HG02642 (cell line): ENCODE data around the gene BCAS1.

Experiments used
- ATAC-seq: cut with Tn5 transposase; IDR thresholded peaks from one replicate; pipeline ENCODE4 v1.9.1; 2021; ENCODE audit warnings: mild to moderate bottlenecking; ENCODE audit not compliant: unreplicated experiment, poor library complexity

The BCAS1 gene

GRCh38 chr20:53948383-53949318 is 121.7 kb downstream of the BCAS1 start:
- ATAC-seq, result peak; percentile 33

- no peak for ATAC-seq
Measured at GRCh38 chr20:53947501-53948195, 122.7 kb downstream of the BCAS1 start.

- ATAC-seq, result no peak
Measured at GRCh38 chr20:53946106-53946505, 124.3 kb downstream of the BCAS1 start.

- ATAC-seq, result no peak
Measured at GRCh38 chr20:53945478-53945877, 124.9 kb downstream of the BCAS1 start.

GRCh38 chr20:53944796-53945195 is 125.6 kb downstream of the BCAS1 start:
- no peak for ATAC-seq

GRCh38 chr20:53943522-53944291 is 126.7 kb downstream of the BCAS1 start:
- ATAC-seq, result no peak

- no peak for ATAC-seq
Measured at GRCh38 chr20:53942973-53943372, 127.4 kb downstream of the BCAS1 start.

GRCh38 chr20:53942472-53942816 is 128.0 kb downstream of the BCAS1 start:
- ATAC-seq, result no peak

GRCh38 chr20:53941680-53942471 is 128.5 kb downstream of the BCAS1 start:
- peak; percentile 51 for ATAC-seq

- no peak for ATAC-seq
Measured at GRCh38 chr20:53940907-53941545, 129.4 kb downstream of the BCAS1 start.

GRCh38 chr20:53940360-53940702 is 130.1 kb downstream of the BCAS1 start:
- ATAC-seq, result no peak

GRCh38 chr20:53939572-53940359 is 130.6 kb downstream of the BCAS1 start:
- peak; percentile 74 for ATAC-seq

- ATAC-seq, result no peak
Measured at GRCh38 chr20:53939190-53939571, 131.2 kb downstream of the BCAS1 start.

- no peak for ATAC-seq
Measured at GRCh38 chr20:53938739-53939138, 131.7 kb downstream of the BCAS1 start.

- no peak for ATAC-seq
Measured at GRCh38 chr20:53937929-53938367, 132.4 kb downstream of the BCAS1 start.

GRCh38 chr20:53937339-53937741 is 133.1 kb downstream of the BCAS1 start:
- no peak for ATAC-seq

- ATAC-seq, result no peak
Measured at GRCh38 chr20:53935344-53936084, 134.9 kb downstream of the BCAS1 start.
